Sciatic nerve (tissue), 2 donors: ENCODE data around the gene ATP6V0E2. TPM values are rescaled to one million over a fixed set of nuclear protein-coding genes. Genes with fewer than 3 reads are reported as not detected.

Experiments used
- ATAC-seq: fragments of 200-7000 bp; cut with Tn5 transposase; one replicate; pipeline ENCODE4 v1.9.1; 2020; ENCODE audit warnings: mild to moderate bottlenecking, moderate library complexity
- DNase-seq: peaks from one replicate; pipeline ENCODE4 v3.0.0-alpha.2; 2020; ENCODE audit warnings: low spot score
- intact Hi-C: fragments of 100-400 bp; cut with DNase I; formaldehyde crosslinking; loops from one replicate; pipeline ENCODE4 v1.14.2; 2022
- total RNA-seq: library from RNA; stranded (reverse); fragmentation: NEBNext Ultra II Directional; extraction: Animal tissue kit (Norgen Biotek cat#: 25700); gene quantifications from one replicate; pipeline ENCODE4 v1.2.1, GENCODE V29; 2021
- donor health status: DM: no; HTN: no; CAD: no.
- donor health status: DM: no; HTN: no; CAD: no.

ATP6V0E2 gene
- total RNA-seq, 1 donor from 2014 or later = 34.8 TPM

- intact Hi-C loops = no loop called here
- peak; percentile 88 for DNase-seq
- ATAC-seq = peak; percentile 94
Observed at GRCh38 chr7:149872419-149873073, 1.2 kb upstream of the ATP6V0E2 start.

- ATAC-seq (no peak), DNase-seq (no peak)
- intact Hi-C loops = no loop called here
Observed at GRCh38 chr7:149873970-149874643, 338 bp downstream of the ATP6V0E2 start.

DNA sequence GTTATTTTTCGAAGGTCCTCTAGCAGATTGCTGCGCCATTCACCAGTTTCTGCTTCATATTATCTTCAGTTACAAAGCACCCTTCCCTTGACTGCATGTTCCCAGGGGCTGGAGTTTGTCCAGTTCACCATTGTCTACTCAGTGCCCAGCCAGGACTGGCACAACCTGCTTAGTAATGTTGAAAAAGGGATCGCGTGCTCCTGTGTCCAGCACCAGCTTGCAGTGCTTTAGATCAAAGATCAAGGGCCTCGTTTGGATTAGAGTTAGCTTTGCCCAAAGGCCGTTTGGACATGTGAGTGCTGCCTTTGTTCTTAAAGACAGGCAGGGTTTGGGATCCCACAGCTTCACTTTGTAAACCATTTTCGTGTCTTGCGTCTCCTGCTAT, 867 bp downstream of the ATP6V0E2 start:
- intact Hi-C loops = no loop called here
- ATAC-seq (no peak), DNase-seq (no peak)

DNA sequence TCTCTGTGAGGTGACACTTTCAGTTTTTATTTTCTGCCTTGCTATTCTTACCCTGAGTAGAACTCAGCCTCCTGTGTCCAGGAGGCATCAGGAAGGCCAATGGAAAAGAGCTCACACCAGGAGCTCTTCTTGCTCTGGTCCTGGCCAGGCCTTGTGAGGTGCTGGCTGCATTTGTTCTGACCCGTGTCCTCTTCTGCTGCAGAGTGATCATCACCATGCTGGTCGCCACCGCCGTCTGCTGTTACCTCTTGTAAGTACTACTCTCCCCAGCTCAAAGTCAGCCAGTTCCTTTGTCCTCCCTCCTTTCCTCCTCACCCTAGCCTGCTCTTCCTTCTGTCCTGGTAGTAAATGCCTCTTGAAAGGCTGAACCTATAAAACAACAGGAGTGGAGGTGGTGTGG, 1.6 kb downstream of the ATP6V0E2 start:
- intact Hi-C loops = no loop called here
- DNase-seq = no peak
- no peak for ATAC-seq

GRCh38 chr7:149877890-149878522, 4.2 kb downstream of the ATP6V0E2 start:
- ATAC-seq = no peak
- no peak for DNase-seq
- intact Hi-C loops = no loop called here

GRCh38 chr7:149878523-149878921, 4.8 kb downstream of the ATP6V0E2 start:
- intact Hi-C loops = no loop called here
- ATAC-seq = no peak
- peak; percentile 53 for DNase-seq

DNA sequence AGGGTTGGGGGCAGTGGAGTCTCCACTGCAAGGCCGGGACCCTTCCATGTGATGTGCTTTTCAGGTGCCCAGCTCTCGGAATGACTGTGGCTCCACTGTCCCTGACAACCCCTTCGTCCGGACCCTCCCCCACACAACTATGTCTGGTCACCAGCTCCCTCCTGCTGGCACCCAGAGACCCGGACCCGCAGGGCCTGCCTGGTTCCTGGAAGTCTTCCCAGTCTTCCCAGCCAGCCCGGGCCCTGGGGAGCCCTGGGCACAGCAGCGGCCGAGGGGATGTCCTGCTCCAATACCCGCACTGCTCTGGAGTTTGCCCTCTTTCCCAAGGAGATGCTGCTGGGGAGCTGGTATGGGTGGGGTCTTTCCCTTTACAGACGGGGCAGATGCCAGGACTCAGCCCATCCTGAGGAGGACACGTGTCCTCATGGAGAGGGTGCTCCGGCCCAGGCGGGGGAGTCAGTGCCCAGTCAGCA, 5.5 kb downstream of the ATP6V0E2 start:
- no peak for ATAC-seq
- intact Hi-C loops = no loop called here
- DNase-seq = peak; percentile 56

- ATAC-seq (no peak), DNase-seq (peak; percentile 49)
- intact Hi-C loops = no loop called here
Observed at GRCh38 chr7:149879766-149880637, 6.2 kb downstream of the ATP6V0E2 start.

- peak; percentile 33 for ATAC-seq
Observed at GRCh38 chr7:149880638-149881311, 7.0 kb downstream of the ATP6V0E2 start.

GRCh38 chr7:149881328-149882247, 7.8 kb downstream of the ATP6V0E2 start:
- ATAC-seq = no peak
- intact Hi-C loops = no loop called here
- peak; percentile 55 for DNase-seq

More at GRCh38 chr7:149880638-149881311, 7.0 kb downstream of the ATP6V0E2 start:
- intact Hi-C loops = no loop called here
- DNase-seq = no peak

DNA sequence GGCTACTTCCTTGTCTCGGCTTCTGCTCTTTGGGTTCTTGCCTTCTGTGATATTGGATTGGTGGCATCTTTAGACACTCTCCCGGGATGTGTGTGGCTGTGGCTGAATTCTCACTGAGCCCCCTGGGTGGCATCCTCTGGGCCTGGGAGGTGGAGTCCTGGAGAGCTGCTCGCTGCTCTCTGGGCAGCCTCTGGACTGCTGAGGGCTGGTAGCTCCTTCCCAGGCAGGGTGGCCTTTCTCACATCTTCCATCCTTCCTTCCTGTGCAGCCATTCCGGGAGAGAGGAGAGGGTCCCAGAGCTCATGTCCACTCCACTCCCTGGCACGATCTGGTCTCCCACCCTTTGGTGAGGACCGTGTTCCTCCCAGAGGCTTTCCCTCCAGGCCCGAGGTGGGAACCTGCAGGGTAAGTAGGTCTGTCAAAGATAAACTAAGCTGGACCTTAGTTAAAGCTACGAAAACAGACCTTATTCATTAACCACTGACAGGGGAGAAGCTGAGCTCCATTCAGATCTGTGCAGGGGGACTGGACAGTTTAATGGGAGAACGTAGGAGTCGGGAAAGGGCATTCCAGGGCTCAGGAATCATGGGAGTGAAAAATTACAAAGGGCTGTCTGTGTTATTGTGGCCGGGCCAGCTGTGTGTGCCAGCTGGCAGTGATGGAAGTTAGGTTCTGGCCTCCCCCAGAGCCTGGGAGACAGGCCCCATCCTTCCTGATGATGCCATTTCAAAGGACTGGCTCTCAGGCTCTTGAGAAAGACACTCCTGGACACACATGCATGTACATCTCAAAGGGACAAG, 8.7 kb downstream of the ATP6V0E2 start:
- DNase-seq (peak; percentile 67), ATAC-seq (peak; percentile 83)
- intact Hi-C loops = no loop called here

DNA sequence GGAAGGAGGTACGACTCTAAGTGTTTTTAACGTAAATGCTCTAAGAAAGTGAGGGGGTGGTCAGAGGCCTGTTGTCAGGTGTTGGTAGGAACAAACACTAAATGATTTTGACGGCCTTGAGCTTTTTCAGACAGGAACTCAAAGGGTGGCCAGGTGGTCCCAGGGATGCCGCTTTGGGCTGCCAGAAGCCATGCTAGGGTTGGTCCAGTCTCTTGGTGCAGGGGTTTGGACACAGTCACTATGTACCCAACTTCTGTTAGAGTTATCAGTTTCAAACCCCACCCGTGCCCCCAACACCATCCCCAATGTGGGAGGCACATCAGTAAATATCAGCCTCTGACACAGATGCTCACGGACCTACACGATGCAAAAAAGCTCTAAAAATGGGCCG, 9.3 kb downstream of the ATP6V0E2 start:
- intact Hi-C loops = no loop called here
- DNase-seq (peak; percentile 51), ATAC-seq (no peak)

GRCh38 chr7:149883452-149883861, 9.7 kb downstream of the ATP6V0E2 start:
- ATAC-seq (peak; percentile 66), DNase-seq (peak; percentile 81)
- intact Hi-C loops = no loop called here

GRCh38 chr7:149884016-149884415, 10.2 kb downstream of the ATP6V0E2 start:
- ATAC-seq = no peak
- no peak for DNase-seq
- intact Hi-C loops = no loop called here

GRCh38 chr7:149884541-149884940, 10.8 kb downstream of the ATP6V0E2 start:
- ATAC-seq (peak; percentile 66), DNase-seq (peak; percentile 57)
- intact Hi-C loops = no loop called here

GRCh38 chr7:149885191-149886017, 11.6 kb downstream of the ATP6V0E2 start:
- peak; percentile 60 for DNase-seq
- peak; percentile 40 for ATAC-seq
- intact Hi-C loops = no loop called here
